ENCODE measurements around the gene PLLP.

The PLLP gene

GRCh38 chr16:57226701-57227621 lies 57.5 kb downstream of the PLLP start:
- no peak for DNase-seq (ENCODE audit: low read depth in 3 of 3, low spot score in 1 of 3)

DNA sequence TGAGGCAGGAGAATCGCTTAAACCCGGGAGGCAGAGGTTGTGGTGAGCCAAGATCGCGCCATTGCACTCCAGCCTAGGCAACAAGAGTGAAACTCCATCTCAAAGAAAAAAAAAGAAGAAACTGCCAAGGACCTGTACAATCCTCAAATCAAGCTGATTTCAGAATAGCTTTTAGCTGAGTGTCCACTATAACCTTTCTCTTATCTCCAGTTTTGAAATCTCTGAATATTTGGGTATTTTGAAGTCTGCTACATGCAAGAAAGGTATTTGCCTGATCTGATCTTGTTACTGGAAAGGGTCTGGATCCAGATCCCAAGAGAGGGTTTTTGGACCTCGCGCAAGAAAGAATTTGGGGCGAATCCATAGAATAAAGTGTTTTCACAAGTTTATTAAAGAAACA lies 58.5 kb downstream of the PLLP start:
- no peak for DNase-seq (ENCODE audit: low read depth in 3 of 3, low spot score in 1 of 3)

DNA sequence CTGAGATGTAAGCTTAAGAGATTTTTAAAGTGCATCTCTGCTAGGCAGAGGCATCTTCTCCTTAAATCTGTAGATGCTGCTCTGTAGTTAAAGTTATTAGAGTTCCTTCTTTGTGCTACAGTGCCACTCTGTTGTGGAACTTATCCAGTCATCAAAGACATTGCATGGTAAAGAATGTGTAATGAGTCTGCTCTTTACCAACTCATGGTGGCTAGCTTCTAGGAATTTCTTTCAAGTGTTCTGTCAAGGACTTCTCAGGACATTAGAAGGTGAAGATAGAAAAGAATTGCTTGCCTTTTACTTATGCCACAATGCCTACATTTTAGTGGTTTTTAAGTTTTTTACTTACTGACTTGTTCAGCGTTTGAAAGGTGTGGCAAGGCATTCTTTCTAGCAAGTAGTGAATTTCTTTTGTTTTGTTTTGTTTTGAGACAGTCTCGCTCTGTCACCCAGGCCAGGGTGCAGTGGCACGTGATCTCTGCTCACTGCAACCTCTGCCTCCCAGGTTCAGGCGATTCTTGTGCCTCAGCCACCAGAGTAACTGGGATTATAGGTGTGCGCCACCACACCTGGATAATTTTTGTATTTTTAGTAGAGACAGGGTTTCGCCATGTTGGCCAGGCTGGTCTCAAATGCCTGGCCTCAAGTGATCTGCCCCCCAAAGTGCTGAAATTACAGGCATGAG lies 59.7 kb downstream of the PLLP start:
- DNase-seq (ENCODE audit: low read depth in 3 of 3, low spot score in 1 of 3) = no peak

DNA sequence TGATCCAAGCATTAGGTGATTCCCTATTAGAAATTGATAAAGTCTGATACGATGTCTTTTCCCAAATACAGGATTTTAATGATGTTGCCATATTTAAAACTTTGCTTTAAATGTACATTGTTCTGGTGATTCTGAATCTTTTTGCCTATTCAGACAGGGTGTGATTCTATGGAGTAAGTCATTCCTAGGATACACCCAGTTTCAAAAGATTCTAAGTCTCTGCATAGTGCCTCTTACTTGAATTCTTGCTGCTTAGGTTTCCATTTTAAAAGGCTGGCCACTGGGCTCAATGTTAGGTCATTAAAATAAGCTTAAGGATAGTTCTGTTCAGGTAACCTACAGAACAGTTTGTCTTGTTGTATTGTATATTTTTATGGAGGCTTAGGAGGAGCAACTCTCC lies 61.4 kb downstream of the PLLP start:
- no peak for DNase-seq (ENCODE audit: low read depth in 3 of 3, low spot score in 1 of 3)

DNA sequence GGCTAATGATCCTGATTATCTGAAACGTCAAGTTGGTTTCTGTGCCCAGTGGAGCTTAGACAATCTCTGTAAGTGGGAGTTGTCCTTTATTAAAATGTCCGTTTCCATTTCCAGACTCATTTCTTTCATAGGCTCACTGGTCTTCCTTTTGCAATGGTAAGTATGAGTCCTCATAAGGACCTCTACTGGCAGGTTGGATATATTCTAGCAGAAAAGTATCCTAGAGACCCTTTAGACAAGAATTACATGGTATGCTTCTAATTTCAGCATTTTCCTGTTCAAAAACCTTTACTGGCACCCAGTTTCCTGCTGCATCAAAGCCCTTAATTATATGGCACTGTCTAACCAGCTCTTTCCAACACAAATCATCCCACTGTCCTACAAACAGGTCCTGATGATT lies 67.5 kb downstream of the PLLP start:
- no peak for DNase-seq (ENCODE audit: low read depth in 3 of 3, low spot score in 1 of 3)

- no peak for DNase-seq (ENCODE audit: low read depth in 3 of 3, low spot score in 1 of 3)
Observed at GRCh38 chr16:57213462-57213861, 71.0 kb downstream of the PLLP start.

- no peak for DNase-seq (ENCODE audit: low read depth in 3 of 3, low spot score in 1 of 3)
Observed at GRCh38 chr16:57209780-57210179, 74.7 kb downstream of the PLLP start.

DNA sequence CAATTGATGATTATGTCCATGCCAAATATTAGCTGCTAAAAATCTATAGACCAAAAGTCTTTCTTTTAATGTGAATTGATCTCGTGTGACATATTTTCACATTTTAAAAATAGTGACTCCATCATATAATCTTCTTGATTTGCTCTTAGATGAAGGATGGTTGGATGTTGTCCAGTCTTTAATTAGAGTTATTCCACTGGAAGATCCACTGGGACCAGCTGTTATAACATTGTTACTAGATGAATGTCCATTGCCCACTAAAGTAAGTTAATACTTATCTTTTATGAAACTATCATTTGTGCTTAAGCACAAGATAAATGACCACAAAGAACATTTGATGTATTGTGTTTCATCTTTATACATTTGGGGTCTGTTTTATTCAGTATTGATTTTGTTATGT lies 75.5 kb downstream of the PLLP start:
- no peak for DNase-seq (ENCODE audit: low read depth in 3 of 3, low spot score in 1 of 3)
